GM12892 (cell line): ENCODE results near the gene EHBP1.

Experiments
- POLR2A ChIP-seq: IDR thresholded peaks from 2 replicates; pipeline ENCODE4 v1.6.1; 2011; ENCODE audit warnings: low read depth, low read length, control low read depth
- POLR2AphosphoS5 ChIP-seq: IDR thresholded peaks from 2 replicates; pipeline ENCODE4 v1.6.1; 2011; ENCODE audit warnings: low read depth, low read length, control low read depth
- TAF1 ChIP-seq: IDR thresholded peaks from 2 replicates; pipeline ENCODE4 v1.6.1; 2011; ENCODE audit warnings: low read depth, mild to moderate bottlenecking, control low read depth, low read length, borderline replicate concordance

DNA sequence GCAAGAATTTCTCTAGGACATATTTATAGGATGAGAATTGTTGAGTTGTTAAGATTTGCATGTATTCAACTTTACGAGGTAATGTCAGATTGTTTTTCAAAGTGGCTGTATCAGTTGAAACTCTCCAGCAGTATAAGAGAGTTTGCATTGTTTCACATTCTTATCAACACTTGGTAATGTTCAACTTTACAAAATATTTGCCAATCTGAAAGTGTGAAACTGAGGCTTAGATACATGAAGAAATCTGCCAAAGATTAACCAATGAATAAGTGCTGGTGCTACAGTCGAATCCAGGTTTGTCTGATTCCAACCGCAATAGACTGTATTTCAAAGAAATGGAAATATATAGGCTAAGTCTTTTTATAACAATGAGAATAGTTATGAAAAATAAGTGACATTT is 117.0 kb downstream of the EHBP1 start:
- TF ChIP-seq POLR2AphosphoS5 (no peak), POLR2A (no peak), TAF1 (no peak)
